Activated CD4-positive, CD25-positive, alpha-beta regulatory T cell (primary cell): ENCODE measurements around the gene ADRB1.

Source experiments
- DNase-seq, 4 experiments: peaks; one replicate each; lab custom pipeline; 2025; lab: John Stamatoyannopoulos, UW

ADRB1 gene

GRCh38 chr10:114043532-114044246 lies at the start of gene ADRB1:
Gene ADRB1 (plus strand): TSS chr10:114043866. CDS start chr10:114044133, 267 bp downstream.
- no peak for DNase-seq

- DNase-seq, result no peak
Measured at GRCh38 chr10:113995201-113995600, 48.5 kb upstream of the ADRB1 start.

- no peak for DNase-seq
Measured at GRCh38 chr10:113997428-113997827, 46.2 kb upstream of the ADRB1 start.

GRCh38 chr10:113999531-113999930 lies 44.1 kb upstream of the ADRB1 start:
- no peak for DNase-seq

- no peak for DNase-seq
Measured at GRCh38 chr10:114000457-114001010, 43.1 kb upstream of the ADRB1 start.

GRCh38 chr10:114002422-114002821 lies 41.2 kb upstream of the ADRB1 start:
- DNase-seq, result no peak

GRCh38 chr10:114003161-114003941 lies 40.3 kb upstream of the ADRB1 start:
- DNase-seq, result no peak

GRCh38 chr10:114009281-114009996 lies 34.2 kb upstream of the ADRB1 start:
- no peak for DNase-seq

- DNase-seq, result no peak
Measured at GRCh38 chr10:114010316-114010715, 33.4 kb upstream of the ADRB1 start.

GRCh38 chr10:114012650-114013049 lies 31.0 kb upstream of the ADRB1 start:
- DNase-seq, result no peak

GRCh38 chr10:114015708-114016107 lies 28.0 kb upstream of the ADRB1 start:
- no peak for DNase-seq

- no peak for DNase-seq
Measured at GRCh38 chr10:114017271-114017670, 26.4 kb upstream of the ADRB1 start.

- no peak for DNase-seq
Measured at GRCh38 chr10:114017873-114018272, 25.8 kb upstream of the ADRB1 start.

GRCh38 chr10:114019226-114019625 lies 24.4 kb upstream of the ADRB1 start:
- DNase-seq, result no peak

GRCh38 chr10:114021154-114021553 lies 22.5 kb upstream of the ADRB1 start:
- DNase-seq, result no peak

- no peak for DNase-seq
Measured at GRCh38 chr10:114021717-114022680, 21.7 kb upstream of the ADRB1 start.

GRCh38 chr10:114022766-114023597 lies 20.7 kb upstream of the ADRB1 start:
- DNase-seq, result no peak

GRCh38 chr10:114024876-114025610 lies 18.6 kb upstream of the ADRB1 start:
- DNase-seq, result no peak

GRCh38 chr10:114025611-114026130 lies 18.0 kb upstream of the ADRB1 start:
- DNase-seq, result no peak
